Measurements from ENCODE around the gene HRH3.

The HRH3 gene

GRCh38 chr20:62176866-62177265 is 43.2 kb downstream of the HRH3 start:
- Mint-ChIP-seq H3K27ac (peak overlapping the region; percentile 27), H3K4me1 (peaks cover 3% of the 10 kb centered on the region), H3K36me3 (peaks cover 16% of the 10 kb centered on the region), H3K4me3 (no peak overlapping the region), H3K27me3 (no peaks in the 10 kb centered on the region), H3K9me3 (no peaks in the 10 kb centered on the region)
- ATAC-seq, result no peak

- H3K27me3 Mint-ChIP-seq, result no peaks in the 10 kb centered on the region
- H3K4me1 Mint-ChIP-seq, result no peaks in the 10 kb centered on the region
- no peak for ATAC-seq
- H3K36me3 Mint-ChIP-seq, result peaks cover 16% of the 10 kb centered on the region
- no peak overlapping the region for H3K4me3 Mint-ChIP-seq
- H3K9me3 Mint-ChIP-seq, result no peaks in the 10 kb centered on the region
- H3K27ac Mint-ChIP-seq, result no peak overlapping the region
These were observed 44.4 kb downstream of the HRH3 start for GRCh38 chr20:62175711-62176110.

DNA sequence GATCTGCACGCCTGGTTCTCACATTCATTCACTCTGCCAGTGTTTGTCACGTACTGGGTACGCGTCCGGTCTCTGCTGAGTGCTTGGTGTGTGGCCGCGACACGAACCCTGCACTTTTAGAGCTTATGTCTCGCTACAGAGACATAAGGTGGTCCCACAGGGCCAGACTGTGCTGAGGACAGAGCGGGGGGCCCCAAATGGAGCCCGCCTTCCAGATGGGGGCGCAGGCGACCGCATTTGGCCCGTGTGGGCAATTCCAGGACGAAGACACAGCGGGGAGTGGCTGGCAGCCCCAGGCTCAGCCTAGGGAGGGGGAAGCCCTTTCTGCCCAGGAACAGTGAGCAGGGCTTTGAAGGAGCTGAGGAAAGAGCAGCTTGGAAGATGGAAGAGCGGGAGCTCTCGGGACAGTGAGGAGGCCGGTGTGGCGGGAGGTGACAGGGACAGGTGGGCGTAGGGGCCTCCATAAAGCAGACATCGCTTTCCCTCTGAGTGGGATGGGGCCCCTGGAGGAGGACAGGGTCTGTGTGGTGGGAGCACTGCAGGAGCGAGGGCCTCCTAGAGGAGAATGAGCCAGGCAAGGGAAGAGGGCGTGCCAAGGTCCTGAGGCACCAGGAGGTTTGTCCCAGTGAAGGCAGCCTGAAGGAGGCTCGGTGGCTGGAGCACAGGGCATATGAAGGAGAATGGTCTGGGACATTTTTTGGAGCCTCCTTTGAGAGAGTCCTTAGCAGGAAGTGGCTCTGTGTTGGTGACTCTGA is 45.0 kb downstream of the HRH3 start:
- Mint-ChIP-seq H3K27ac (no peak overlapping the region), H3K36me3 (peaks cover 16% of the 10 kb centered on the region), H3K27me3 (no peaks in the 10 kb centered on the region), H3K4me1 (no peaks in the 10 kb centered on the region), H3K4me3 (no peak overlapping the region), H3K9me3 (no peaks in the 10 kb centered on the region)
- ATAC-seq, result no peak

- no peak for ATAC-seq
- Mint-ChIP-seq H3K27ac (no peak overlapping the region), H3K9me3 (no peaks in the 10 kb centered on the region), H3K27me3 (no peaks in the 10 kb centered on the region), H3K36me3 (peaks cover 23% of the 10 kb centered on the region), H3K4me3 (no peak overlapping the region), H3K4me1 (no peaks in the 10 kb centered on the region)
These were observed 45.9 kb downstream of the HRH3 start for GRCh38 chr20:62174021-62174804.

- peaks cover 35% of the 10 kb centered on the region for H3K36me3 Mint-ChIP-seq
- H3K27ac Mint-ChIP-seq, result no peak overlapping the region
- H3K9me3 Mint-ChIP-seq, result no peaks in the 10 kb centered on the region
- no peaks in the 10 kb centered on the region for H3K4me1 Mint-ChIP-seq
- ATAC-seq, result no peak
- H3K27me3 Mint-ChIP-seq, result no peaks in the 10 kb centered on the region
- no peak overlapping the region for H3K4me3 Mint-ChIP-seq
These were observed 47.4 kb downstream of the HRH3 start for GRCh38 chr20:62172666-62173065.

GRCh38 chr20:62171245-62171644 is 48.8 kb downstream of the HRH3 start:
- no peak overlapping the region for H3K27ac Mint-ChIP-seq
- H3K36me3 Mint-ChIP-seq, result peaks cover 37% of the 10 kb centered on the region
- ATAC-seq, result no peak

GRCh38 chr20:62170536-62170935 is 49.5 kb downstream of the HRH3 start:
- Mint-ChIP-seq H3K4me1 (no peaks in the 10 kb centered on the region), H3K27me3 (no peaks in the 10 kb centered on the region), H3K4me3 (no peak overlapping the region), H3K27ac (no peak overlapping the region), H3K9me3 (no peaks in the 10 kb centered on the region), H3K36me3 (peaks cover 41% of the 10 kb centered on the region)
- no peak for ATAC-seq

More at GRCh38 chr20:62171245-62171644, 48.8 kb downstream of the HRH3 start:
- Mint-ChIP-seq H3K27me3 (no peaks in the 10 kb centered on the region), H3K4me1 (no peaks in the 10 kb centered on the region), H3K4me3 (no peak overlapping the region), H3K9me3 (no peaks in the 10 kb centered on the region)

GRCh38 chr20:62168890-62169435 is 51.1 kb downstream of the HRH3 start:
- H3K4me3 Mint-ChIP-seq, result no peak overlapping the region
- H3K9me3 Mint-ChIP-seq, result no peaks in the 10 kb centered on the region
- no peak for ATAC-seq
- no peak overlapping the region for H3K27ac Mint-ChIP-seq
- peaks cover 47% of the 10 kb centered on the region for H3K36me3 Mint-ChIP-seq
- H3K27me3 Mint-ChIP-seq, result no peaks in the 10 kb centered on the region
- no peaks in the 10 kb centered on the region for H3K4me1 Mint-ChIP-seq

DNA sequence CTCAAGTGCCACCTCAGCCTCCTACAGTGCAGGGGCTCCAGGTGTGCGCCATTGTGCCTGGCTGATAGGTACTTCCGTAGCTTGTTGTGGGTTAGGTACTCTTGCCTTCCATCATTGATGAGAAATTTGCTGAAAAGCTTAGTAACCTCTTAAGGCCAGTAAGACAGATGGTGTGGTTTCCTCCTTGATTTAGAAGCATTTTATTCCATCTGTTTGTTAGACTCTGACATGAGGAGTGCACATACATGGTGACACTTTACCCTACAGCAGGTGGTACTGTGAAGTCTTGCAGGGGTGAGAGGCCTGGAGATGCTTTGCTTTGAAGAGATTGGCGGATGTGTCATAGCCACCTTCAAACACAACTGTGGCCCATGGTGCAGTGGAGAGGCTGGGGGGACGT is 52.0 kb downstream of the HRH3 start:
- Mint-ChIP-seq H3K27me3 (no peaks in the 10 kb centered on the region), H3K4me1 (no peaks in the 10 kb centered on the region), H3K9me3 (no peaks in the 10 kb centered on the region), H3K36me3 (peaks cover 52% of the 10 kb centered on the region), H3K4me3 (no peak overlapping the region), H3K27ac (no peak overlapping the region)
- ATAC-seq, result no peak

- Mint-ChIP-seq H3K4me3 (no peak overlapping the region), H3K27ac (no peak overlapping the region), H3K9me3 (no peaks in the 10 kb centered on the region), H3K4me1 (no peaks in the 10 kb centered on the region), H3K27me3 (no peaks in the 10 kb centered on the region), H3K36me3 (peaks cover 52% of the 10 kb centered on the region)
- ATAC-seq, result no peak
These were observed 52.6 kb downstream of the HRH3 start for GRCh38 chr20:62167474-62167873.

- Mint-ChIP-seq H3K27ac (no peak overlapping the region), H3K36me3 (peaks cover 59% of the 10 kb centered on the region), H3K9me3 (no peaks in the 10 kb centered on the region), H3K4me3 (no peak overlapping the region), H3K4me1 (no peaks in the 10 kb centered on the region), H3K27me3 (no peaks in the 10 kb centered on the region)
- no peak for ATAC-seq
These were observed 54.2 kb downstream of the HRH3 start for GRCh38 chr20:62165762-62166399.
